GM18951 (cell line): ENCODE data around the gene ARHGAP11B.
"Not testable (repeated sequence)": the region's sequence is repeated elsewhere in the genome, so short reads cannot be mapped to it uniquely, and the experiment has no call there.

ENCODE experiments used
- POLR2A ChIP-seq: IDR thresholded peaks from 4 replicates; pipeline ENCODE4 v1.6.1; 2011; ENCODE audit warnings: mild to moderate bottlenecking; ENCODE audit not compliant: insufficient read length, insufficient read depth; ENCODE audit errors: extremely low read depth
- in situ Hi-C: fragments of 300-500 bp; cut with MboI; formaldehyde crosslinking; loops from one replicate; pipeline ENCODE4 v1.12.0; 2022; ENCODE audit warnings: low sequenced_read_pairs, mixed read lengths, inconsistent platforms; ENCODE audit not compliant: unreplicated experiment

The ARHGAP11B gene

DNA sequence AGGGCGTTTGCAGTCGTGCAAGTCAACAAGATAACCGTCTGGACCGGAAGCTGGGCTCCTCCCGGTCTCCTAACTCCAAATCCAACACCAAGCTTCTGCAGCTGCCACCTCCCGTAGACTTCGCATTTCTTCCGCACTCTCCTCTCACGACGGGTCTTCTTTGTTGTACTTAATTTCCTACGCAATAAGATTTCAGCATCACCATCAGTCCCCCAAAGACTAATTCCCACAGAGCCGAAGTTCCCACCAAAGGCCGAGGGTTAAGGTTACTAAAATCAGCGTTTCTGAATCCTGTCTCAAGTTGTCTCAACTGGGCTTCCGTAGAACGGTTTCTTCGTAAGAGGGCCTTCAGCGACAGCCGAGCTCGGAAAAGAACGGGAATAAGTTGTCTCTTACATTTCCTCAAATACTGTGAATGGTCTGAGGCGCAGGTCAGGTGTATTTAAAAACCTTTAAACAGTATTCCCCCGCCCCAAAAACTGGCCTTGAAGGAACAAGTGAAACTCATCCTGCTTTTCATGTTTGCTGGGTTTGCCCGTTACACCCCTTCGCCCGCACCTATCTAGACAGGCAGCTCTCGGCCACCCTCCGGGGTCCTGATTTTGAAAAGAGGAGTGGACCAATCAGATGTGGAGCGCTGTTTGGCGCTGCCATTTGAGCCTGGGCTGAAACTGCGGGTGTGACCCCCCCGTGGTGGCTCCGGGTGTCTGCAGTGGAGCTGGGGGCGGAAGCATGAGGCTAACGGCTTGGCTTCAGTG lies at the start of gene ARHGAP11B:
ARHGAP11B (plus strand) TSS at position 693 of the 758 bp plus-strand sequence.
- in situ Hi-C loops: not testable (repeated sequence)

DNA sequence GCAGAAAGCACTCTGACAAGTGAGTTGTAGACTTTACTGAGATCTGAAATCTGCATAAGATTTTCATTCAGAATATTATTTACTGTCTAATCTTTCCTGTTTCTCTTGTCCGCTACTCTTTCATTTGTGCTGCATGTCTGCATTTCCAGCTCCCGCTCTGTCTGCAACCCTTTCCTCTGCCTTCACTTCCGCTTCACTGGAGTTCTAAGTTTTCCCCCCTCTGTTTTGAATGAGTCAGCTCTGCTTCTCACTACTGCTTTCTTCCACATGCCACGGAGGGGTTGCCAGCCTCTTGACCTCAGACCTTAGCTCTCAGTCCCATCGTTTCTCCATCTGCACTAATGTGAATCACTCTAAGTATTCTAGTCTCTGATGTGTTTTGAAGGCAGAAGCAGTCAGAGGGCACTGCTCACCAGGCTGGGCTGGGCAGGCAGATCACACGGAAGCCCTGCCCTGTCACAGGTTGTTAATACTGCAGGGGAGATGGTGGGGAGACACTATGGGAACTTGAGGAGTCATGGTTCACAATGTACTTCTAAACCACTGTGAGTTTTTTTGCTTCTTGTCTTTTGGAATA lies 46.4 kb upstream of the ARHGAP11B start:
- in situ Hi-C loops: not testable (repeated sequence)

DNA sequence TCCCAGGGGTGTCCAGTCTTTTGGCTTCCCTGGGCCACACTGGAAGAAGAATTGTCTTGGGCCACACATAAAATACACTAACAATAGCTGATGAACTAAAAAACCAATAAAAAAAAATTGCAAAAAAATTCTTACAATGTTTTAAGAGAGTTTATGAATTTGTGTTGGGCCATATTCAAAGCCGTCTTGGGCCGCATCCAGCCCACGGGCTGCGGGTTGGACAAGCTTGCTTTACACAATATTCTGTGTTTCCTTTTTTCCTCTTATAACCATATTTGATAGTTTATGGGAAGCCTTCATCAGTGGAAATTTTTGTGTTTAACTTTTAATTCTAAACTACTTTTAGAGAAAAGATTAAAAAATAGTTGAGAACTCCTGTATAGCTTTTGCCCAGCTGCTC lies 45.2 kb upstream of the ARHGAP11B start:
- in situ Hi-C loops: not testable (repeated sequence)

DNA sequence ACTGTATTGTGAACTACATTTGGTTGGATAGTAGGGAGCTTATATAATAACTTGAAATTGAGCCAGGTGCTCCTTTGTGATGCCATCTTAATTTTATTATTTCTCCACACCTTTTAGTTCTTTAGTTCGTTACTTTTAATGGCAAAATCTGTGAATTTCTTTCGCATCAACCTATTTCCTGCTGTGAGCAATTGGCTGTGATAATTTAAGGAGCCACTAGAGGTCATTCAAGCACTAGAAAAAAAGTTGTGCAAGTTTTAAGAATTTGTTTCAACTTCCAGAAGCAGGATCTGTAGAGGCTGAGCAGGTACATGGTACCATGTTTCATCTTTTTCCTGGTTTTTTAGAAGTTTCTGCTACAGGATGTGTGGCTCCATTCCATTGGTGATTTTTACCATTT lies 27.0 kb upstream of the ARHGAP11B start:
- in situ Hi-C loops: not testable (repeated sequence)

DNA sequence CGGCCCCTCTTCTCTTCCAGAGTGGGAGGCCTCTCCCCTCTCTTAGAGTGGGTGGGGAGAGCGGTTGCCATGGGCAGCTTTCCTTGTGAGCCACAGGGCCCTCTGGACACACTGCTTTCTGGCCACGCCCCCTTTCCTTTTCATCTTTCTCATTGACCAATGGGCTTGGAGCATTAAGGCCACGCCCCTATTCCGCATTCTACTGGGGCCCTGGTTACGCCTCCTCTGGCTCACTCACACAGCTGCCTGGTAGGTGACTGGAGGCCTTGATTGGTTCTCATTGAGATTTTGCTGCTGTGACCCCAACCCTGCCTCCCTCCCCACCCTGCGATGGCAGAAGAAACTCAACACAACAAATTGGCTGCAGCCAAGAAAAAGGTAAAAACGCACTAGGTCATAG lies 22.1 kb upstream of the ARHGAP11B start, which contains the start of gene GOLGA8H:
GOLGA8H (plus strand) TSS at position 233 of the 400 bp plus-strand sequence; CDS start at position 331, 98 bp downstream.
- in situ Hi-C loops: not testable (repeated sequence)

DNA sequence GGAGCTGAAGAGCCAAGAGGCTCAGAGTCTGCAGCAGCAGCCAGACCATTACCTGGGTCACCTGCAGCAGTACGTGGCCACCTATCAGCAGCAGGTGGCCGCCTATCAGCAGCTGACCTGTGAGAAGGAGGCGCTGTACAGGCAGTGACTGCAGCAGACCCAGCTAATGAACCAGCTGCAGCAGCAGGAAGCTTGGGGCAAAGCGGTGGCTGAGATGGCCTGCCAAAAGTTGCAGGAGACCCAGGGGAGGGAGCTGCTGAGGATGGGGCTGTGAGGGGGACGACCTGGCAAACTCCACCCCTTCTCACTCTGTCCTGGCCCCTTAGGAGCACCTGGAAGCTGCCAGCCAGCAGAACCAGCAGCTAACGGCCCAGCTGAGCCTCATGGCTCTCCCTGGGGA lies 13.7 kb upstream of the ARHGAP11B start:
- in situ Hi-C loops: not testable (repeated sequence)

DNA sequence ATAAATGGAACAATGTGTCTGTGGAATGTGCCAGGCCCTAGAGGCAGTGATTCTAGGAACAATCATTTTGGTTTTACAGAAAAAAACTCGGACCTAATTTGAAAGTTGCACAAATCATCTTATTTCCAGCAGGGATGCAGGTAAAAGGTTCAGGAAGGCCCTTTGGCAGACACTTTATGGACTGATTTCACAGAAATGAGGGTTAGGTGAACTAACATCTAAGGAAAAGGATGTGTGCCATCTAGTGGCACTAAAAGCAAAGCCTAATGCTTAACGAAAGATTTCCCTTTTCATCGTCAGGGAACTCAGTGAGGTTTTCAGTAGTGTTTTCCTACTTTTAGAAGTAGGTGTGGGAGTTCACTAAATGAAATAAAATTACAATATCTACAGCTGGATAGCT lies 4.6 kb upstream of the ARHGAP11B start:
- in situ Hi-C loops: not testable (repeated sequence)

DNA sequence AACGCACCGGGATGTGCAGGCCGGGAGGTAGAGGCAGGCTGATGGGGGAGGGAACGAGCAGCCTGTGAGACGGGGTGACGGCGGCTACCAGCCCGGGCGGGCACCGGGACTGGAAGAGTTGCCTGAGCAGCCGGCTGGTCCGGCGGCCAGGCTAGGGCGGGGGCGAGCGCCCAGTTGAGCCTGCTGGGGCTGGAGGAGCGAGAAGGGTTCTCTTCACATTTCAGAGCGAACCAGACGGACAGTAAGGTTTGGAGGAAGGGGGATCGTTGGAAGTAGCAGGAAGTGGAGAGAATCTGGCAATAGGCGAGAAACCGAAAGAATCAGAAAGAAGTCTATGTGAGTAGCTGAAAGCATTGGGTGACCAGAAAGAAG lies 252 bp downstream of the ARHGAP11B start:
- in situ Hi-C loops: not testable (repeated sequence)
- peak; percentile 34 for TF ChIP-seq POLR2A

DNA sequence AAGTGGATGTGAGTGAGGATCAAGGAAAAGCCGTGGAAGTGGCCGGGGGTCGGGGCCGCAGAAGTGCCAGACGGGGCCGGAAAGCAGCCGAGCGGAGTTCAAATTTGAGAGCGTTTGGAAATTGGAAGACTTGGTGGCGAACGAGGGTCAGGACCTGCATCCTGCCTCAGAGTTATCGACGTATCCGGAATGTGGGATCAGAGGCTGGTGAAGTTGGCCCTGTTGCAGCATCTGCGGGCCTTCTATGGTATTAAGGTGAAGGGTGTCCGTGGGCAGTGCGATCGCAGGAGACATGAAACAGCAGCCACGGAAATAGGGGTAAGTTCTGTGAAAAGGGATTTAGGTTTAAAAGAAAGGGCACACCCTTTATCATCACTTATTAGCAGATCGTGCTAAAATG lies 704 bp downstream of the ARHGAP11B start:
- in situ Hi-C loops: not testable (repeated sequence)

DNA sequence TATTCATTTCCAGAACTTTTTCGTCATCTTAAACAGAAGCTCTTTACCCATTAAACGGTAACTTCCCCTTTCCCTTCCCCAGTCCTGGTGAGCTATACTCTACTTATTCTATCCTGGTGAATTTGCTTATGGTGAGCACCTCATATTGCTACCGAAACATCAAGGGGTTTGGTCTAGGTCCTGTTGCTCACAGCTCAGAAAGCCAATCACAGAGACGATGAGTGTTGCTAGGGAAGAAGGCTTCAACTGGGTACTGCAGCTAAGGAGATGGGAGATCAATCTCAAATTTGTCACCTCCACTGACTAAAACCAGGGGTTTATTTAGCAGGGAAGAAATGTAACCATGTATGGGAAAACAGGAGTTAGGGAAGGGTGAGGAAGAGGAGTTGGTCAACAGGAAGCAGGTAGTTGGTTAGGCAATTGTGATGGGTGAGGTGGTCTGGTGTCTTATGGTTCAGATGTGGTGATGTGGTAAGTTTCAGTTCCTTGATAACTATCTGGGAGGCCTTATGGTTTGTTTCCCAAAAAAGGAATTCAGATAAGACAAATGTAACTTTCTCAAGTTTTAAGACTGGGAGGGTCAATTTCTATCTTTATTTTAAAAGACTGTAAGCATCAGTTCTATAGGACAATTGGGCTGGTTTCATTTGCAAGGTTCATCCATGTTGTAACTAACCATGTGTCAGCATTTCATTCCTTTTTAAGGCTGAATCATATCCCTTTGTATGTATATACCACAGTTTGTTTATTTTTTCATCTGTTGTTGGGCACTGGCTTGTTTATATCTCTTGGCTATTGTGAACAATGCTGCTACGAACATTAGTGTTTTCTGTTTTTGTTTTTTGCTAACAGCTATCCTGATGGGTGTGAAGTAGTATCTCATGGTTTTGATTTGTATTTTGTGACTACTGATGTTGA lies 24.3 kb downstream of the ARHGAP11B start:
- in situ Hi-C loops: loop anchor here (25.0 kb wide), 1 partner anchor 112 kb away; no protein-coding TSS in a partner anchor
- no peak for TF ChIP-seq POLR2A

DNA sequence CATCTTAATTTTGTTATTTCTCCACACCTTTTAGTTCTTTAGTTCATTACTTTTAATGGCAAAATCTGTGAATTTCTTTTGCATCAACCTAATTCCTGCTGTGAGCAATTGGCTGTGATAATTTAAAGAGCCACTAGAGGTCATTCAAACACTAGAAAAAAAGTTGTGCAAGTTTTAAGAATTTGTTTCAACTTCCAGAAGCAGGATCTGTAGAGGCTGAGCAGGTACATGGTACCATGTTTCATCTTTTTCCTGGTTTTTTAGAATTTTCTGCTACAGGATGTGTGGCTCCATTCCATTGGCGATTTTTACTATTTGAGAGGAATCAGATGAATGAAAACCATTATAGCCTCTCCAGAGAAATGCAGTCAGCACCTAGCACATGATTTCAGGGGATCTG lies 35.2 kb downstream of the ARHGAP11B start:
- in situ Hi-C loops: loop anchor here (25.0 kb wide), 1 partner anchor 101 kb away; no protein-coding TSS in a partner anchor

DNA sequence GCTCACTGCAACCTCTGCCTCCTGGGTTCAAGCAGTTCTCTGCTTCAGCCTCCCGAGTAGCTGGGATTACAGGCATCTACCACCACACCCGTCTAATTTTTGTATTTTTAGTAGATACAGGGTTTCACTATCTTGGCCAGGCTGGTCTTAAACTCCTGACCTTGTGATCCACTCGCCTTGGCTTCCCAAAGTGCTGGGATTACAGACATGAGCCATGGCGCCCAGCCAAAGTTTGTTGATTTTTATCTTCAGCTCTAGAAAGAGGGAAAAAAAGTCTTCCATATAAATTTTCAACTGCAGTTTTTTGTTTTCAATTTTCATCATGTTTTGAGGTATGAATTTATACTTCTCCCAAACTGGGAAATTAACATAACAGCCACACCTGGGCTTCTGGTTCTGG lies 43.7 kb downstream of the ARHGAP11B start:
- in situ Hi-C loops: loop anchor here (25.0 kb wide), 1 partner anchor 93 kb away; no protein-coding TSS in a partner anchor

DNA sequence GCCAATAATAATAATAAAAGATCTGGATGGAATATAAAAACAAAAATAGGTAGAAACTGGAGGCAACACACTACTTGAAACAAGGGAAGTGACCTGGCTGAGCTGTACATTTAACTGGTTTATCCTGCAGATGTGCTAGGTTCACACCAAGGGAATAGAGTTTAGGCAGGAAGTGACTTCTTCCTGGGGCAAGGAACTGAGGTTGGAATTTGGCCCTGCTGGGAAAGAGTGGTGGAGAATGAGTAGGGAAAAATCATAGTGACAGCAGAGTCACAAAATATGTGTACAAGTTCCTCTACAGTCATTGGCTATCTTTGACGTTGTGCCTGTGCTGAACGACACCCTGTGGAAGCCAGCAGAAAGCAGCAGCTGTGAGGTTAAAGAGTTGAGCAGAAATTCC lies 44.1 kb downstream of the ARHGAP11B start:
- no peak for TF ChIP-seq POLR2A
- in situ Hi-C loops: loop anchor here (25.0 kb wide), 1 partner anchor 92 kb away; no protein-coding TSS in a partner anchor

DNA sequence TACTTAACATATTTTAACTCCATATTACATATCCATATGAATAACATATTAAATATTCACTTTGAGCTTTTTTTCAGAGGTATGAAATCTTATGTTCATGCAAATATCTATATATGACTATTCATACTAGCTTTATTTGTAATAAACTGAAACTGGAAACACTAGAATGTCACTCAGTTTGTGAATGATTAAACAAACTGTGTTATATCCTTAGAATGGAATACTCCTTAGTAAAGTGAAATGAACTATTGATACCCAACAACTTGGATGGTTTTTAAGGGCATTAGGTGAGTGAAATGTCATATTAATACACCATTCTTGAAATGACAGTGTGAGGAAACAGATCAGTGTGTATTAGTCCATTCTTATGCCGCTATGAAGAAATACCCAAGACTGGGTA lies 45.4 kb downstream of the ARHGAP11B start:
- in situ Hi-C loops: loop anchor here (25.0 kb wide), 1 partner anchor 91 kb away; no protein-coding TSS in a partner anchor
- TF ChIP-seq POLR2A: no peak
